ENCODE results near the gene LARP4.

- no peak for TF ChIP-seq CTCF (IDR thresholded peaks at IDR 0.05)
- peak; percentile 60; the same call in 1 of the 2 replicates for TF ChIP-seq TCF7L2 (IDR thresholded peaks at IDR 0.05; ENCODE audit: low read depth, low read length)
- no peak for TF ChIP-seq POLR2AphosphoS5 (IDR thresholded peaks at IDR 0.05; ENCODE audit: low read depth, low read length)
- TF ChIP-seq SIN3A (IDR thresholded peaks at IDR 0.05; ENCODE audit: borderline replicate concordance, insufficient read depth, low read depth, low read length) = no peak
- no peak for TF ChIP-seq REST (IDR thresholded peaks at IDR 0.05; ENCODE audit: insufficient read depth in 1 of 2, low read depth in 2 of 2, low read length in 1 of 2)
These were observed 514 bp upstream of the LARP4 start for GRCh38 chr12:50400104-50400637.
